OCI-LY7 (cell line): Measurements from ENCODE around the gene CCL22. TPM values are rescaled to one million over a fixed set of nuclear protein-coding genes. Genes with fewer than 3 reads are reported as not detected.

Source experiments
- BruUV-seq: library from RNA; stranded (reverse); fragments of 400-500 nt; replicated peaks from 2 replicates; lab custom pipeline; 2021; lab: Mats Ljungman, UMichigan
- CTCF ChIA-PET: fragments of 300-600 bp; sonication (Branson Sonifier 250); formaldehyde crosslinking; loops from one replicate; lab custom pipeline; 2022; ENCODE audit warnings: antibody characterized with exemption; ENCODE audit not compliant: unreplicated experiment; lab: Charles Lee
- POLR2A ChIA-PET: fragments of 300-600 bp; sonication (Branson Sonifier 250); formaldehyde crosslinking; loops from one replicate; lab custom pipeline; 2022; ENCODE audit warnings: antibody characterized with exemption; lab: Charles Lee
- DNase-seq: peaks from one replicate; pipeline ENCODE4 v3.0.0-alpha.2; 2015; ENCODE audit warnings: low spot score
- H2AFZ ChIP-seq: fragments of 200-600 bp; sonication (generic), shearing (Covaris generic); 2 replicates; pipeline ENCODE4 v1.6.1; 2014; ENCODE audit warnings: mild to moderate bottlenecking, antibody characterized with exemption, low read length, moderate library complexity
- H3K27ac ChIP-seq: fragments of 200-600 bp; sonication (generic); 2 replicates; pipeline ENCODE4 v1.5.1; 2014; ENCODE audit warnings: mixed run types, low read depth, mild to moderate bottlenecking, moderate library complexity, low read length, inconsistent platforms; ENCODE audit not compliant: poor library complexity, severe bottlenecking
- H3K36me3 ChIP-seq: fragments of 200-600 bp; sonication (generic); 2 replicates; pipeline ENCODE4 v1.6.1; 2014; ENCODE audit warnings: mild to moderate bottlenecking, antibody characterized with exemption, low read length, moderate library complexity, mixed read lengths; ENCODE audit not compliant: insufficient read depth
- H3K4me1 ChIP-seq: fragments of 200-600 bp; sonication (generic); 2 replicates; pipeline ENCODE4 v1.5.1; 2014; ENCODE audit warnings: mild to moderate bottlenecking, low read length; ENCODE audit not compliant: insufficient read depth, poor library complexity, severe bottlenecking
- H3K4me2 ChIP-seq: fragments of 200-600 bp; sonication (generic); 2 replicates; pipeline ENCODE4 v1.6.1; 2014; ENCODE audit warnings: mild to moderate bottlenecking, low read length
- H3K4me3 ChIP-seq: fragments of 200-600 bp; sonication (generic); 2 replicates; pipeline ENCODE4 v1.5.1; 2014; ENCODE audit warnings: mild to moderate bottlenecking, low read depth, low read length; ENCODE audit not compliant: poor library complexity, severe bottlenecking
- H3K79me2 ChIP-seq: fragments of 200-600 bp; sonication (generic); 2 replicates; pipeline ENCODE4 v1.6.1; 2016; ENCODE audit warnings: low read depth, mild to moderate bottlenecking, low read length, moderate library complexity, mixed read lengths; ENCODE audit not compliant: insufficient read depth
- H3K9me2 ChIP-seq: fragments of 200-600 bp; sonication (generic); 2 replicates; pipeline ENCODE4 v1.6.1; 2016; ENCODE audit warnings: mild to moderate bottlenecking, low read length, mixed read lengths; ENCODE audit not compliant: insufficient read depth
- H3K9me3 ChIP-seq: fragments of 200-600 bp; sonication (generic); 2 replicates; pipeline ENCODE4 v1.6.1; 2014; ENCODE audit warnings: mild to moderate bottlenecking, mixed run types, low read length, mixed read lengths
- H4K20me1 ChIP-seq: fragments of 200-600 bp; sonication (generic); 2 replicates; pipeline ENCODE4 v1.6.1; 2014; ENCODE audit warnings: mild to moderate bottlenecking, antibody characterized with exemption, low read length, moderate library complexity, mixed read lengths; ENCODE audit not compliant: insufficient read depth
- CTCF ChIP-seq: fragments of 200-600 bp; sonication (generic); conservative IDR thresholded peaks from 2 replicates; pipeline ENCODE4 v1.5.1; 2014; ENCODE audit warnings: mild to moderate bottlenecking, antibody characterized with exemption, low read length, moderate library complexity, mixed read lengths
- EZH2phosphoT487 ChIP-seq: fragments of 200-600 bp; sonication (generic); IDR thresholded peaks from 2 replicates; pipeline ENCODE4 v1.6.1; 2018; ENCODE audit warnings: low read depth, borderline replicate concordance, mild to moderate bottlenecking, mixed run types, antibody characterized with exemption, low read length, moderate library complexity, mixed read lengths
- intact Hi-C: fragments of 100-400 bp; cut with micrococcal nuclease; formaldehyde crosslinking; loops from one replicate; pipeline ENCODE4 v1.10.0; 2022; ENCODE audit not compliant: unreplicated experiment
- total RNA-seq, 2 experiments: library from RNA; depleted of rRNA in 1 of 2; stranded (reverse); fragments of >200 nt in 1 of 2; shearing (Covaris generic) in 1 of 2; gene quantifications; 2 replicates each; pipeline ENCODE4 v1.2.3, GENCODE V29; 2014 to 2022

CCL22 gene
- total RNA-seq, 2 experiments from 2014 or later: not detected

GRCh38 chr16:57345666-57346204 is 12.8 kb upstream of the CCL22 start:
- H3K4me1 ChIP-seq: peaks cover 8% of the 10 kb centered on the region
- no peak overlapping the region for H3K4me3 ChIP-seq
- no peaks in the 10 kb centered on the region for H3K9me2 ChIP-seq
- CTCF ChIA-PET: no interaction called here
- no peak overlapping the region for H2AFZ ChIP-seq
- TF ChIP-seq EZH2phosphoT487: no peak
- no peak for TF ChIP-seq CTCF
- H3K27ac ChIP-seq: no peak overlapping the region
- H4K20me1 ChIP-seq: no peaks in the 10 kb centered on the region
- no TSS peak for BruUV-seq
- POLR2A ChIA-PET: no interaction called here
- no peaks in the 10 kb centered on the region for H3K9me3 ChIP-seq
- H3K4me2 ChIP-seq: no peak overlapping the region
- DNase-seq: no peak
- intact Hi-C loops: no loop called here
- H3K36me3 ChIP-seq: no peaks in the 10 kb centered on the region
- no peaks in the 10 kb centered on the region for H3K79me2 ChIP-seq

GRCh38 chr16:57347858-57348257 is 10.7 kb upstream of the CCL22 start:
- Histone ChIP-seq H2AFZ (no peak overlapping the region), H3K9me2 (no peaks in the 10 kb centered on the region), H3K4me3 (no peak overlapping the region), H3K79me2 (no peaks in the 10 kb centered on the region), H3K4me1 (peaks cover 8% of the 10 kb centered on the region), H4K20me1 (no peaks in the 10 kb centered on the region), H3K27ac (no peak overlapping the region), H3K9me3 (no peaks in the 10 kb centered on the region), H3K4me2 (no peak overlapping the region), H3K36me3 (no peaks in the 10 kb centered on the region)
- BruUV-seq: no TSS peak
- intact Hi-C loops: no loop called here
- no peak for DNase-seq
- CTCF ChIA-PET: no interaction called here
- TF ChIP-seq EZH2phosphoT487 (no peak), CTCF (no peak)
- POLR2A ChIA-PET: interaction anchor here (1.1 kb wide), 1 partner anchor 115 kb away, joined by 3 read pairs; the partner anchor contains the start of gene POLR2C

- H3K27ac ChIP-seq: no peak overlapping the region
- no peak for DNase-seq
- ChIA-PET CTCF (no interaction called here), POLR2A (interaction anchor here (1.1 kb wide), 1 partner anchor 114 kb away, joined by 3 read pairs; the partner anchor contains the start of gene POLR2C)
- no peak overlapping the region for H3K4me3 ChIP-seq
- peaks cover 8% of the 10 kb centered on the region for H3K4me1 ChIP-seq
- H2AFZ ChIP-seq: no peak overlapping the region
- H3K9me3 ChIP-seq: no peaks in the 10 kb centered on the region
- intact Hi-C loops: no loop called here
- H3K36me3 ChIP-seq: no peaks in the 10 kb centered on the region
- H4K20me1 ChIP-seq: no peaks in the 10 kb centered on the region
- H3K4me2 ChIP-seq: no peak overlapping the region
- no TSS peak for BruUV-seq
- TF ChIP-seq CTCF: no peak
- no peaks in the 10 kb centered on the region for H3K9me2 ChIP-seq
- H3K79me2 ChIP-seq: no peaks in the 10 kb centered on the region
Measured at GRCh38 chr16:57348327-57348726, 10.3 kb upstream of the CCL22 start.
